H9 (cell line): ENCODE data around the gene TMBIM1. TPM values are rescaled to one million over a fixed set of nuclear protein-coding genes. Genes with fewer than 3 reads are reported as not detected.

Source experiments
- DNase-seq: peaks from one replicate; pipeline ENCODE4 v3.0.0-alpha.2; 2017
- H2AFZ ChIP-seq: one replicate; pipeline ENCODE4 v1.6.1; 2013; ENCODE audit warnings: mild to moderate bottlenecking, low read length, control low read depth, moderate library complexity
- H2AK5ac ChIP-seq: 2 replicates; pipeline ENCODE4 v1.6.1; 2013; ENCODE audit warnings: low read length, control low read depth, mixed read lengths; ENCODE audit not compliant: insufficient read length
- H2BK120ac ChIP-seq: one replicate; pipeline ENCODE4 v1.6.1; 2013; ENCODE audit warnings: low read depth, mild to moderate bottlenecking, low read length, control low read depth, inconsistent platforms; ENCODE audit not compliant: poor library complexity, severe bottlenecking
- H2BK12ac ChIP-seq: 2 replicates; pipeline ENCODE4 v1.6.1; 2013; ENCODE audit warnings: low read length, control low read depth, mixed read lengths, low read depth; ENCODE audit not compliant: insufficient read length
- H2BK15ac ChIP-seq: 2 replicates; pipeline ENCODE4 v1.6.1; 2013; ENCODE audit warnings: low read depth, low read length, control low read depth
- H2BK20ac ChIP-seq: one replicate; pipeline ENCODE4 v1.6.1; 2013; ENCODE audit warnings: low read depth, mild to moderate bottlenecking, low read length, control low read depth, inconsistent platforms; ENCODE audit not compliant: poor library complexity, severe bottlenecking
- H2BK5ac ChIP-seq: 2 replicates; pipeline ENCODE4 v1.6.1; 2013; ENCODE audit warnings: low read length, control low read depth, mixed read lengths; ENCODE audit not compliant: insufficient read length
- H3K14ac ChIP-seq: 2 replicates; pipeline ENCODE4 v1.6.1; 2013; ENCODE audit warnings: low read length, control low read depth; ENCODE audit not compliant: insufficient read depth
- H3K18ac ChIP-seq: 2 replicates; pipeline ENCODE4 v1.6.1; 2013; ENCODE audit warnings: low read depth, mild to moderate bottlenecking, mixed read lengths, low read length, control low read depth; ENCODE audit not compliant: insufficient read length
- H3K23ac ChIP-seq: 2 replicates; pipeline ENCODE4 v1.6.1; 2013; ENCODE audit warnings: low read length, control low read depth, mixed read lengths, low read depth; ENCODE audit not compliant: insufficient read length
- H3K23me2 ChIP-seq: 2 replicates; pipeline ENCODE4 v1.6.1; 2013; ENCODE audit warnings: low read depth, mild to moderate bottlenecking, mixed read lengths, low read length, control low read depth; ENCODE audit not compliant: insufficient read length, poor library complexity, severe bottlenecking
- H3K27ac ChIP-seq: 2 replicates; pipeline ENCODE4 v1.5.1; 2013; ENCODE audit warnings: low read length, control low read depth, mixed read lengths, low read depth; ENCODE audit not compliant: insufficient read length
- H3K27me3 ChIP-seq: 2 replicates; pipeline ENCODE4 v1.6.1; 2013; ENCODE audit warnings: low read length, control low read depth, inconsistent platforms; ENCODE audit not compliant: insufficient read depth
- H3K4ac ChIP-seq: 2 replicates; pipeline ENCODE4 v1.6.1; 2013; ENCODE audit warnings: low read depth, mild to moderate bottlenecking, control low read depth, inconsistent platforms, low read length, moderate library complexity
- H3K4me1 ChIP-seq: 2 replicates; pipeline ENCODE4 v1.6.1; 2013; ENCODE audit warnings: low read length, control low read depth, inconsistent platforms; ENCODE audit not compliant: insufficient read depth
- H3K4me2 ChIP-seq: 2 replicates; pipeline ENCODE4 v1.6.1; 2013; ENCODE audit warnings: low read length, control low read depth, mixed read lengths; ENCODE audit not compliant: insufficient read length, insufficient read depth
- H3K56ac ChIP-seq: 2 replicates; pipeline ENCODE4 v1.6.1; 2013; ENCODE audit warnings: low read depth, mild to moderate bottlenecking, mixed read lengths, low read length, control low read depth; ENCODE audit not compliant: insufficient read length
- H3K79me1 ChIP-seq: 2 replicates; pipeline ENCODE4 v1.6.1; 2013; ENCODE audit warnings: low read depth, mild to moderate bottlenecking, moderate library complexity, low read length, control low read depth, inconsistent platforms; ENCODE audit not compliant: insufficient read depth, poor library complexity, severe bottlenecking
- H3K79me2 ChIP-seq: 2 replicates; pipeline ENCODE4 v1.6.1; 2013; ENCODE audit warnings: low read length, control low read depth, inconsistent platforms; ENCODE audit not compliant: insufficient read depth
- H3K9ac ChIP-seq: 2 replicates; pipeline ENCODE4 v1.6.1; 2013; ENCODE audit warnings: low read length, control low read depth, mixed read lengths; ENCODE audit not compliant: insufficient read length; ENCODE audit errors: extremely low read depth
- H3K9me3 ChIP-seq: one replicate; pipeline ENCODE4 v1.6.1; 2013; ENCODE audit warnings: low read depth, low read length, inconsistent platforms; ENCODE audit not compliant: control insufficient read depth
- H3T11ph ChIP-seq: one replicate; pipeline ENCODE4 v1.6.1; 2013; ENCODE audit warnings: mild to moderate bottlenecking, low read length, control low read depth, inconsistent platforms
- H4K20me1 ChIP-seq: one replicate; pipeline ENCODE4 v1.6.1; 2013; ENCODE audit not compliant: control insufficient read depth, insufficient read length, insufficient read depth
- H4K5ac ChIP-seq: 2 replicates; pipeline ENCODE4 v1.6.1; 2013; ENCODE audit warnings: low read depth, mild to moderate bottlenecking, mixed read lengths, low read length, control low read depth; ENCODE audit not compliant: insufficient read length
- H4K8ac ChIP-seq: replicated peaks from 2 replicates; pipeline ENCODE4 v1.6.1; 2013; ENCODE audit warnings: low read length, control low read depth, mixed read lengths, low read depth; ENCODE audit not compliant: insufficient read length
- H4K91ac ChIP-seq: 2 replicates; pipeline ENCODE4 v1.6.1; 2013; ENCODE audit warnings: low read depth, mild to moderate bottlenecking, moderate library complexity, mixed read lengths, low read length, control low read depth; ENCODE audit not compliant: insufficient read length
- H3K27ac Mint-ChIP-seq, 3 experiments: 2 replicates in 2 of 3; 3 replicates in 1 of 3; pipeline ENCODE4 v1.8.0; 2020 to 2021; ENCODE audit warnings: mixed read lengths in 3 of 3, mild to moderate bottlenecking in 1 of 3, moderate library complexity in 1 of 3
- H3K27me3 Mint-ChIP-seq: 2 replicates; pipeline ENCODE4 v1.8.0; 2021; ENCODE audit warnings: low read depth, mild to moderate bottlenecking, moderate library complexity, mixed read lengths
- H3K36me3 Mint-ChIP-seq, 3 experiments: 2 replicates in 2 of 3; 3 replicates in 1 of 3; pipeline ENCODE4 v1.8.0; 2020 to 2021; ENCODE audit warnings: low read depth in 3 of 3, mixed read lengths in 3 of 3; ENCODE audit not compliant: insufficient read depth in 1 of 3
- H3K4me1 Mint-ChIP-seq, 2 experiments: 2 replicates each; pipeline ENCODE4 v1.8.0; 2020; ENCODE audit warnings: mixed read lengths in 2 of 2
- H3K4me3 Mint-ChIP-seq, 2 experiments: 2 replicates in 1 of 2; 3 replicates in 1 of 2; pipeline ENCODE4 v1.8.0; 2020 to 2021; ENCODE audit warnings: mild to moderate bottlenecking in 2 of 2, mixed read lengths in 2 of 2, moderate library complexity in 1 of 2
- H3K9me3 Mint-ChIP-seq, 2 experiments: 2 replicates in 1 of 2; 3 replicates in 1 of 2; pipeline ENCODE4 v1.8.0; 2020; ENCODE audit warnings: mild to moderate bottlenecking in 2 of 2, mixed read lengths in 2 of 2, moderate library complexity in 1 of 2
- WGBS: extraction: QIAGEN DNeasy Blood & Tissue Kit; methylation state at CpG from one replicate; pipeline ENCODE4 v1.1.7; 2013; ENCODE audit warnings: missing lambda C conversion rate, low lambda C conversion rate, mixed read lengths; ENCODE audit not compliant: insufficient read length; ENCODE audit errors: extremely low coverage; 5-methylcytosine and 5-hydroxymethylcytosine counted together
- total RNA-seq: library from RNA; stranded (reverse); gene quantifications from 2 replicates; pipeline ENCODE4 v1.2.1, GENCODE V29; 2021
- TF ChIP-seq, protein P1 (sequence below): fragments of 200-600 bp; sonication (generic); conservative IDR thresholded peaks from 3 replicates; pipeline ENCODE4 v1.8.0; 2021; ENCODE audit warnings: antibody characterized with exemption, mild to moderate bottlenecking

TMBIM1 gene
- total RNA-seq, 1 experiment from 2014 or later = 17.4 TPM

DNA sequence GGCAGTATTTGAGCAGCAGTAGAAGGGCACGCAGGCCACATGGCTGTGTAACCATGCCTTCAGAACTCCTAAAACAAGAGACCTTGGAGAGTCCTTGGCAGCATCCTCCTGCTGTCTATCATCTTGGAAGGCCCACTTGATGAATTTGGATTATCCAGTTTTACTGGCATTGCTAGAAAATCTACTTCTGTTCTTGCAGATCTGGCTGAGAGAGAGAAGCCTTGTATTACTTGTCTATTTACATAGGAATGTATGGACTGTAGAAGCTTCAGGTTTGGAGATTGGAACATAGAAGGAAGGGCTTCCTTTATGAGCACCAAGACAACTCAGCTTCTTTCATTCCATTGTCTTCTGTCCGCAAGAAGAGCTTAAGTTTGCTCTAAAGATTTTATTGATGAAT, 47.6 kb downstream of the TMBIM1 start:
- TF ChIP-seq, protein P1, sequence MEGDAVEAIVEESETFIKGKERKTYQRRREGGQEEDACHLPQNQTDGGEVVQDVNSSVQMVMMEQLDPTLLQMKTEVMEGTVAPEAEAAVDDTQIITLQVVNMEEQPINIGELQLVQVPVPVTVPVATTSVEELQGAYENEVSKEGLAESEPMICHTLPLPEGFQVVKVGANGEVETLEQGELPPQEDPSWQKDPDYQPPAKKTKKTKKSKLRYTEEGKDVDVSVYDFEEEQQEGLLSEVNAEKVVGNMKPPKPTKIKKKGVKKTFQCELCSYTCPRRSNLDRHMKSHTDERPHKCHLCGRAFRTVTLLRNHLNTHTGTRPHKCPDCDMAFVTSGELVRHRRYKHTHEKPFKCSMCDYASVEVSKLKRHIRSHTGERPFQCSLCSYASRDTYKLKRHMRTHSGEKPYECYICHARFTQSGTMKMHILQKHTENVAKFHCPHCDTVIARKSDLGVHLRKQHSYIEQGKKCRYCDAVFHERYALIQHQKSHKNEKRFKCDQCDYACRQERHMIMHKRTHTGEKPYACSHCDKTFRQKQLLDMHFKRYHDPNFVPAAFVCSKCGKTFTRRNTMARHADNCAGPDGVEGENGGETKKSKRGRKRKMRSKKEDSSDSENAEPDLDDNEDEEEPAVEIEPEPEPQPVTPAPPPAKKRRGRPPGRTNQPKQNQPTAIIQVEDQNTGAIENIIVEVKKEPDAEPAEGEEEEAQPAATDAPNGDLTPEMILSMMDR = no peak
- no peak overlapping the region for H2BK15ac ChIP-seq
- H3K27me3 ChIP-seq = no peaks in the 10 kb centered on the region
- H3K4me3 Mint-ChIP-seq = no peak overlapping the region
- H3K36me3 Mint-ChIP-seq = peaks cover 43 to 98% (median 75%) of the 10 kb centered on the region in 3 experiments; a peak in 6 of 7 replicates
- H3K14ac ChIP-seq = no peak overlapping the region
- no peaks in the 10 kb centered on the region for H3K27me3 Mint-ChIP-seq
- no peak overlapping the region for H2BK5ac ChIP-seq
- DNase-seq = no peak
- H4K5ac ChIP-seq = no peak overlapping the region
- H3K4ac ChIP-seq = no peak overlapping the region
- no peak overlapping the region for H4K8ac ChIP-seq
- H3K56ac ChIP-seq = no peak overlapping the region
- no peak overlapping the region for H2BK120ac ChIP-seq
- no peaks in the 10 kb centered on the region for H3K4me1 ChIP-seq
- no peak overlapping the region for H2AFZ ChIP-seq
- H3K4me2 ChIP-seq = no peak overlapping the region
- no peak overlapping the region for H3K23ac ChIP-seq
- no peaks in the 10 kb centered on the region for H3K4me1 Mint-ChIP-seq
- no peaks in the 10 kb centered on the region for H3K9me3 Mint-ChIP-seq
- no peak overlapping the region for H2BK20ac ChIP-seq
- no peak overlapping the region for H3T11ph ChIP-seq
- H3K23me2 ChIP-seq = no peaks in the 10 kb centered on the region
- H3K9ac ChIP-seq = no peak overlapping the region
- H4K20me1 ChIP-seq = no peaks in the 10 kb centered on the region
- H3K79me1 ChIP-seq = no peaks in the 10 kb centered on the region
- H3K79me2 ChIP-seq = no peaks in the 10 kb centered on the region
- H2BK12ac ChIP-seq = no peak overlapping the region
- WGBS = no CpG with 5 or more reads among the region's 2 CpGs
- H4K91ac ChIP-seq = no peak overlapping the region
- H3K27ac ChIP-seq = no peak overlapping the region
- no peak overlapping the region for H3K27ac Mint-ChIP-seq
- H3K18ac ChIP-seq = no peak overlapping the region
- no peak overlapping the region for H2AK5ac ChIP-seq
- no peaks in the 10 kb centered on the region for H3K9me3 ChIP-seq
